Femur (tissue), 1 donor: ENCODE results near the gene NANOS3.

ENCODE experiments used
- DNase-seq: peaks from one replicate; pipeline ENCODE4 v3.0.0-alpha.2; 2017

Gene NANOS3

GRCh38 chr19:13923194-13923987 is 46.5 kb downstream of the NANOS3 start:
- DNase-seq: no peak

DNA sequence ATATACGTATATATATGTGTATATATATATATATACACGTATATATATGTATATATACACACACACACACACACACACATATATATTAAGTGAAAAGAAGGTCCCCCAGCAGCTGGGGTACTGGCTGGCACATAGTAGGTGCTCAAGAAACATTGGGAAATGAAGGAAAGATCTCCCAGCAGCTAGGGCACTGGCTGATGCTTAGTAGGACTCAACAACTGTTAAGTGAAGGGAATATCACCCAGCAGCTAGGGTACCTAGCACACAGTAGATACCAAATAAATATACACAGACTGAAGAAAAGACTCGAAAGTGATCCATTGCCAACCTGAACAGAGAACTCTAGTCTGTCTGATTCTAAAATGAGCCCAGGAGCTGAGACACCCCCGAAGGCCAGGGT is 49.1 kb downstream of the NANOS3 start:
- no peak for DNase-seq

DNA sequence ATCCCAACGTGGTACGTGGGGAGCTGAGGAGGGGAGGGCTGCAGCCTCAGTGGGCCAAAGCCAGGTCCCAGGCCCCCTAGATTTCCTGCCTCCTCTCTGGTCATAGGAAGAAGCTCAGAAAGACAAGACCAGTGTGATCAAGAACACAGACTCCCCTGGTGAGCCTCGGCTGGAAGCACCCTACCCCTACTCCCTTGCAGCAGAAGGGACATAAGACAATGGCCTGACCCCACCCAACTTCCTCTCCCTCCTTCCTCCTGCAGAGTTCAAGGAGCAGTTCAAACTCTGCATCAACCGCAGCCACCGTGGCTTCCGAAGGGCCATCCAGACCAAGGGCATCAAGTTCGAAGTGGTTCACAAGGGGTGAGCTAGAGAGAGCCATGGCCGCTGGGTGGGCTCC is 49.8 kb downstream of the NANOS3 start:
- no peak for DNase-seq

DNA sequence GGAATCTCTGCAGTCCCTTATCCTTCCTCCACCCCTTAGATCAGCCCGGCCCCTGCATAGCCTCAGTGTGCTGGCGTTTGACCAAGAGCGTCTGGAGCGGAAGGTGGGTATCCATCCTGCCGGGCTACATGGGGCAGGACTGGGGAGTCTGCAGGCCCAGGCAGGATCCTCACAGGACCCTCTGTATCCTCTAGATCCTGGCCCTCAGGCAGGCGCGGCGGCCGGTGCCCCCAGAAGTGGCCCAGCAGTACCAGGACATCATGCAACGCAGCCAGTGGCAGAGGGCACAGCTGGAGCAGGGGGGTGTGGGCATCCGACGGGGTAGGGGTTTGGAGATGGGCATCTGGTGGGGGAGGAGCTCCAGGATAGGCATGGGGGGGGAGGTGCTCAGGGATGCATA is 52.4 kb downstream of the NANOS3 start:
- no peak for DNase-seq

DNA sequence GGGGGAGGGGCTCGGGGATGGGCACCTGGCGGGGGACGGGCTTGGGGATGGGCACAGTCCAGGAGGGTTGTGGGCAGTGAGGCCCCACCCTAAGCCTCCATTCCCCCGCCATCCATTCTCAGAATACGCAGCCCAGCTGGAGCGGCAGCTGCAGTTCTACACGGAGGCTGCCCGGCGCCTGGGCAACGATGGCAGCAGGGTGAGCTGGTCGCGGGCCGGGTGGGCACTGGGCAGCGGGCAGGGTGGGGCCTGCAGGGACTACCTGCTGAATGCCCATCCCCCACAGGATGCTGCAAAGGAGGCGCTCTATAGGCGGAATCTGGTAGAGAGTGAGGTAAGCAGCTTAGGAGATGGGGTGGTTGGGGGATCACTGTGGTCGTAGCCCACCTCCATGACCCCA is 53.0 kb downstream of the NANOS3 start:
- no peak for DNase-seq
